HepG2 (cell line): ENCODE data around the gene TIMM17A. TPM values are rescaled to one million over a fixed set of nuclear protein-coding genes. Genes with fewer than 3 reads are reported as not detected.

Experiments used
- ATAC-seq: fragments of 200-7000 bp; cut with Tn5 transposase; 3 replicates; pipeline ENCODE4 v1.9.1; 2020; ENCODE audit warnings: mild to moderate bottlenecking, moderate library complexity
- BruUV-seq: library from RNA; stranded (reverse); fragments of 400-500 nt; replicated peaks from 2 replicates; lab custom pipeline; 2021; lab: Mats Ljungman, UMichigan
- CTCF ChIA-PET: fragments of 300-600 bp; formaldehyde crosslinking; extraction: SDS; loops from one replicate; lab custom pipeline; 2021; ENCODE audit warnings: low total read pairs, inconsistent platforms, low intra/inter-chr PET ratio; lab: Yijun Ruan, JAX
- POLR2A ChIA-PET: fragments of 350-600 bp; sonication (Branson Sonifier 250); formaldehyde crosslinking; loops from one replicate; lab custom pipeline; 2020; ENCODE audit warnings: antibody characterized with exemption, inconsistent platforms; lab: Yijun Ruan, JAX
- DNase-seq: peaks from one replicate; pipeline ENCODE4 v3.0.0-alpha.2; 2015; ENCODE audit warnings: low spot score
- FAIRE-seq: peaks from 3 replicates; lab custom pipeline; 2011; peaks lifted over from hg19 to GRCh38; lab: Jason Lieb, UNC
- H2AFZ ChIP-seq: one replicate; pipeline ENCODE4 v1.6.1; 2011; ENCODE audit warnings: low read length, inconsistent platforms
- H3K27ac ChIP-seq: fragments of 300-600 bp; 3 replicates; pipeline ENCODE4 v1.8.0; 2011; ENCODE audit warnings: mixed run types, mild to moderate bottlenecking, mixed read lengths, low read length, inconsistent platforms; ENCODE audit not compliant: insufficient read depth; ENCODE audit errors: extremely low read length
- H3K27me3 ChIP-seq, 2 experiments: fragments of 200-600 bp in 1 of 2; 2 replicates in 1 of 2; 3 replicates in 1 of 2; pipeline versions ENCODE4 v1.6.0 to v1.8.0; 2011; ENCODE audit warnings: low read length in 2 of 2, mild to moderate bottlenecking in 2 of 2, moderate library complexity in 2 of 2, inconsistent platforms in 1 of 2; ENCODE audit not compliant: insufficient read depth in 2 of 2, control insufficient read depth in 1 of 2
- H3K36me3 ChIP-seq, 2 experiments: fragments of 200-600 bp in 1 of 2; replicated peaks in 1 of 2; 2 replicates in 1 of 2; 3 replicates in 1 of 2; pipeline versions ENCODE4 v1.5.1 to v1.8.0; 2011; ENCODE audit warnings: low read length in 2 of 2, inconsistent platforms in 1 of 2; ENCODE audit not compliant: insufficient read depth in 2 of 2, control insufficient read depth in 1 of 2
- H3K4me1 ChIP-seq: 2 replicates; pipeline ENCODE4 v1.5.1; 2012; ENCODE audit warnings: low read length, inconsistent platforms; ENCODE audit not compliant: insufficient read depth
- H3K4me2 ChIP-seq: 2 replicates; pipeline ENCODE4 v1.6.0; 2011; ENCODE audit warnings: low read depth, low read length, inconsistent platforms
- H3K4me3 ChIP-seq, 3 experiments: fragments of 200-600 bp in 1 of 3; sonication (generic), shearing (Covaris generic) in 1 of 3; replicated peaks in 1 of 3; 2 replicates each; pipeline ENCODE4 v1.5.1; 2011 to 2016; ENCODE audit warnings: low read length in 3 of 3, inconsistent platforms in 2 of 3, low read depth in 2 of 3, mild to moderate bottlenecking in 2 of 3, control low read depth in 1 of 3, mixed read lengths in 1 of 3; ENCODE audit not compliant: insufficient read depth in 1 of 3
- H3K79me2 ChIP-seq: one replicate; pipeline ENCODE4 v1.6.1; 2011; ENCODE audit warnings: low read length, inconsistent platforms; ENCODE audit not compliant: insufficient read depth
- H3K9ac ChIP-seq: 2 replicates; pipeline ENCODE4 v1.6.0; 2011; ENCODE audit warnings: mild to moderate bottlenecking, low read depth, low read length, inconsistent platforms; ENCODE audit not compliant: insufficient read depth
- H3K9me3 ChIP-seq: 2 replicates; pipeline ENCODE4 v1.5.1; 2012; ENCODE audit warnings: mild to moderate bottlenecking, low read length
- H4K20me1 ChIP-seq: 2 replicates; pipeline ENCODE4 v1.6.0; 2011; ENCODE audit warnings: inconsistent platforms, mild to moderate bottlenecking, low read length, moderate library complexity; ENCODE audit not compliant: insufficient read depth
- CBX2 ChIP-seq, 2 experiments: fragments of 200-600 bp in 1 of 2; sonication (generic); formaldehyde crosslinking in 1 of 2; IDR thresholded peaks; 2 replicates each; pipeline versions ENCODE4 v1.7.0 to v1.8.1; 2018 to 2022; ENCODE audit warnings: low read depth in 2 of 2, low read length in 1 of 2, mild to moderate bottlenecking in 1 of 2, missing genetic modification reagents in 1 of 2
- MBNL3 ChIP-seq: fragments of 250-450 bp; sonication (Bioruptor Pico); conservative IDR thresholded peaks from 2 replicates; pipeline ENCODE4 v1.8.0; 2022; ENCODE audit warnings: mild to moderate bottlenecking, inconsistent platforms
- MEIS1 ChIP-seq: sonication (generic); formaldehyde crosslinking; IDR thresholded peaks from 2 replicates; pipeline ENCODE4 v1.9.0; 2021; ENCODE audit warnings: mild to moderate bottlenecking, missing genetic modification reagents, moderate library complexity, borderline replicate concordance
- ZNF549 ChIP-seq: sonication (generic); formaldehyde crosslinking; IDR thresholded peaks from 2 replicates; pipeline ENCODE4 v1.5.0; 2020; ENCODE audit warnings: missing genetic modification reagents
- WGBS: methylation state at CpG from one replicate; pipeline ENCODE4 v1.1.6; 2017; ENCODE audit warnings: low lambda C conversion rate; 5-methylcytosine and 5-hydroxymethylcytosine counted together
- in situ Hi-C: cut with HindIII; loops from 2 replicates; pipeline ENCODE4 v1.10.0; 2017; ENCODE audit warnings: low pct_unique_long_range_greater_than_20kb; ENCODE audit not compliant: extremely low pct_ligation_motif_present
- intact Hi-C: fragments of 100-400 bp; cut with micrococcal nuclease; formaldehyde crosslinking; loops from one replicate; pipeline ENCODE4 v1.10.0; 2022; ENCODE audit not compliant: unreplicated experiment
- polyA plus RNA-seq, 8 experiments: library from polyadenylated mRNA; depleted of rRNA in 3 of 8; stranded (reverse) in 7 of 8; unstranded in 1 of 8; fragments of >200 nt; fragmentation: Illumina TruSeq in 4 of 8; extraction: Trizol in 4 of 8; gene quantifications; 2 replicates each; pipeline versions ENCODE4 v1.2.1 to v1.2.3, GENCODE V29; 2011 to 2016; ENCODE audit warnings: low read depth in 4 of 8, missing spikeins in 1 of 8, mixed read lengths in 1 of 8; ENCODE audit not compliant: insufficient read depth in 1 of 8
- total RNA-seq, 5 experiments: library from RNA; depleted of rRNA; stranded (reverse); fragments of >200 nt; fragmentation: Illumina TruSeq; extraction: Trizol; gene quantifications; 2 replicates each; pipeline ENCODE4 v1.2.3, GENCODE V29; 2016; ENCODE audit warnings: low read depth in 1 of 5
- TF ChIP-seq, protein P1 (sequence below): sonication (generic); formaldehyde crosslinking; IDR thresholded peaks from 2 replicates; pipeline ENCODE4 v1.5.0; 2020; ENCODE audit warnings: mild to moderate bottlenecking, missing genetic modification reagents, borderline replicate concordance
- TF ChIP-seq, protein P2 (sequence below): sonication (generic); formaldehyde crosslinking; IDR thresholded peaks from 2 replicates; pipeline ENCODE4 v1.5.0; 2020; ENCODE audit warnings: mild to moderate bottlenecking, low read depth, missing genetic modification reagents, borderline replicate concordance

TIMM17A gene
- total and polyA plus RNA-seq, 2 of the 13 experiments (the other 11 are each of a cell fraction or from before 2014, with no cell fraction given): 50.8 to 97.8 TPM

DNA sequence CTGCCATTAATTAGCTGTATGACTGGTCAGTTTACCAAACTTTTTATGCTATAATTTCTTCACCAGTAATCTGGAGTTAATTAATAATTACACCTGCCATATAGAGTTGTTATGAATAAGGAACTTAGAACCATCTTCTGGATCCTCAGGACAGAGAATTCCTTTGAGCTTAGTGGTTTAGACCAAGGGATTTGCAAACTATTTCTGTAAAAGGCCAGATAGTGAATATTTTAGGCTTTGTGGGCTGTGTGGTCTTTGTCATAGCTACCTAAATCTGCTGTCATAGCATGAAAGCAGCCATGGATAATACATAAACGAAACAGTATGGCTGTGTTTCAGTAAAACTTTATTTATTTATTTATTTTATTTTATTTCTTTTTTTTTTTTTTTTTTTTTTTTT, 9.0 kb downstream of the TIMM17A start:
- CTCF ChIA-PET: no interaction called here
- H3K9ac ChIP-seq: no peak overlapping the region
- H2AFZ ChIP-seq: no peak overlapping the region
- FAIRE-seq: no peak
- H3K4me1 ChIP-seq: no peaks in the 10 kb centered on the region
- H3K79me2 ChIP-seq: peaks cover 2% of the 10 kb centered on the region
- WGBS: 100% methylated on average over 1 of the region's 1 CpG
- TF ChIP-seq MEIS1 (CRISPR knock-in tag) (no peak), MBNL3 (CRISPR knock-in tag) (no peak), CBX2 (IDR thresholded peaks at IDR 0.05; ENCODE audit: low read depth, low read length) (no peak), CBX2 (CRISPR knock-in tag; IDR thresholded peaks at IDR 0.05; ENCODE audit: low read depth) (no peak), ZNF549 (CRISPR knock-in tag) (no peak)
- TF ChIP-seq, protein P1, sequence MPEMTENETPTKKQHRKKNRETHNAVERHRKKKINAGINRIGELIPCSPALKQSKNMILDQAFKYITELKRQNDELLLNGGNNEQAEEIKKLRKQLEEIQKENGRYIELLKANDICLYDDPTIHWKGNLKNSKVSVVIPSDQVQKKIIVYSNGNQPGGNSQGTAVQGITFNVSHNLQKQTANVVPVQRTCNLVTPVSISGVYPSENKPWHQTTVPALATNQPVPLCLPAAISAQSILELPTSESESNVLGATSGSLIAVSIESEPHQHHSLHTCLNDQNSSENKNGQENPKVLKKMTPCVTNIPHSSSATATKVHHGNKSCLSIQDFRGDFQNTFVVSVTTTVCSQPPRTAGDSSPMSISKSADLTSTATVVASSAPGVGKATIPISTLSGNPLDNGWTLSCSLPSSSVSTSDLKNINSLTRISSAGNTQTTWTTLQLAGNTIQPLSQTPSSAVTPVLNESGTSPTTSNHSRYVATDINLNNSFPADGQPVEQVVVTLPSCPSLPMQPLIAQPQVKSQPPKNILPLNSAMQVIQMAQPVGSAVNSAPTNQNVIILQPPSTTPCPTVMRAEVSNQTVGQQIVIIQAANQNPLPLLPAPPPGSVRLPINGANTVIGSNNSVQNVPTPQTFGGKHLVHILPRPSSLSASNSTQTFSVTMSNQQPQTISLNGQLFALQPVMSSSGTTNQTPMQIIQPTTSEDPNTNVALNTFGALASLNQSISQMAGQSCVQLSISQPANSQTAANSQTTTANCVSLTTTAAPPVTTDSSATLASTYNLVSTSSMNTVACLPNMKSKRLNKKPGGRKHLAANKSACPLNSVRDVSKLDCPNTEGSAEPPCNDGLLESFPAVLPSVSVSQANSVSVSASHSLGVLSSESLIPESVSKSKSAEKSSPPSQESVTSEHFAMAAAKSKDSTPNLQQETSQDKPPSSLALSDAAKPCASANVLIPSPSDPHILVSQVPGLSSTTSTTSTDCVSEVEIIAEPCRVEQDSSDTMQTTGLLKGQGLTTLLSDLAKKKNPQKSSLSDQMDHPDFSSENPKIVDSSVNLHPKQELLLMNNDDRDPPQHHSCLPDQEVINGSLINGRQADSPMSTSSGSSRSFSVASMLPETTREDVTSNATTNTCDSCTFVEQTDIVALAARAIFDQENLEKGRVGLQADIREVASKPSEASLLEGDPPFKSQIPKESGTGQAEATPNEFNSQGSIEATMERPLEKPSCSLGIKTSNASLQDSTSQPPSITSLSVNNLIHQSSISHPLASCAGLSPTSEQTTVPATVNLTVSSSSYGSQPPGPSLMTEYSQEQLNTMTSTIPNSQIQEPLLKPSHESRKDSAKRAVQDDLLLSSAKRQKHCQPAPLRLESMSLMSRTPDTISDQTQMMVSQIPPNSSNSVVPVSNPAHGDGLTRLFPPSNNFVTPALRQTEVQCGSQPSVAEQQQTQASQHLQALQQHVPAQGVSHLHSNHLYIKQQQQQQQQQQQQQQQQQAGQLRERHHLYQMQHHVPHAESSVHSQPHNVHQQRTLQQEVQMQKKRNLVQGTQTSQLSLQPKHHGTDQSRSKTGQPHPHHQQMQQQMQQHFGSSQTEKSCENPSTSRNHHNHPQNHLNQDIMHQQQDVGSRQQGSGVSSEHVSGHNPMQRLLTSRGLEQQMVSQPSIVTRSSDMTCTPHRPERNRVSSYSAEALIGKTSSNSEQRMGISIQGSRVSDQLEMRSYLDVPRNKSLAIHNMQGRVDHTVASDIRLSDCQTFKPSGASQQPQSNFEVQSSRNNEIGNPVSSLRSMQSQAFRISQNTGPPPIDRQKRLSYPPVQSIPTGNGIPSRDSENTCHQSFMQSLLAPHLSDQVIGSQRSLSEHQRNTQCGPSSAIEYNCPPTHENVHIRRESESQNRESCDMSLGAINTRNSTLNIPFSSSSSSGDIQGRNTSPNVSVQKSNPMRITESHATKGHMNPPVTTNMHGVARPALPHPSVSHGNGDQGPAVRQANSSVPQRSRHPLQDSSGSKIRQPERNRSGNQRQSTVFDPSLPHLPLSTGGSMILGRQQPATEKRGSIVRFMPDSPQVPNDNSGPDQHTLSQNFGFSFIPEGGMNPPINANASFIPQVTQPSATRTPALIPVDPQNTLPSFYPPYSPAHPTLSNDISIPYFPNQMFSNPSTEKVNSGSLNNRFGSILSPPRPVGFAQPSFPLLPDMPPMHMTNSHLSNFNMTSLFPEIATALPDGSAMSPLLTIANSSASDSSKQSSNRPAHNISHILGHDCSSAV (CRISPR knock-in tag): no peak
- TF ChIP-seq, protein P2, sequence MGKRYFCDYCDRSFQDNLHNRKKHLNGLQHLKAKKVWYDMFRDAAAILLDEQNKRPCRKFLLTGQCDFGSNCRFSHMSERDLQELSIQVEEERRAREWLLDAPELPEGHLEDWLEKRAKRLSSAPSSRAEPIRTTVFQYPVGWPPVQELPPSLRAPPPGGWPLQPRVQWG (CRISPR knock-in tag): no peak
- TF ChIP-seq, all 625 proteins: peak for 0
- Histone ChIP-seq H3K4me3 (no peak overlapping the region), H3K27me3 (no peaks in the 10 kb centered on the region), H3K36me3 (peaks cover 11 to 69% of the 10 kb centered on the region in 2 experiments), H3K4me2 (no peak overlapping the region), H3K9me3 (no peaks in the 10 kb centered on the region), H4K20me1 (no peaks in the 10 kb centered on the region), H3K27ac (no peak overlapping the region)
- DNase-seq (no peak), ATAC-seq (no peak)
- in situ Hi-C loops: no loop called here
- intact Hi-C loops: no loop called here
- BruUV-seq: no TSS peak
- POLR2A ChIA-PET: interaction anchor here (1.3 to 2.6 kb wide), 2 partner anchors 8 to 9 kb away, joined by 3 to 6 read pairs; partner anchors contain the start of gene TIMM17A
